Panc1 (cell line): ENCODE measurements around the gene USP53. TPM values are rescaled to one million over a fixed set of nuclear protein-coding genes. Genes with fewer than 3 reads are reported as not detected.

Experiments used
- ATAC-seq: fragments of 200-7000 bp; cut with Tn5 transposase; 2 replicates; pipeline ENCODE4 v1.9.1; 2020; ENCODE audit warnings: mild to moderate bottlenecking, moderate library complexity
- BruUV-seq: library from RNA; stranded (reverse); fragments of 400-500 nt; replicated peaks from 2 replicates; lab custom pipeline; 2021; lab: Mats Ljungman, UMichigan
- CTCF ChIA-PET: fragments of 300-600 bp; sonication (Branson Sonifier 250); formaldehyde crosslinking; loops from one replicate; lab custom pipeline; 2022; ENCODE audit warnings: antibody characterized with exemption; lab: Charles Lee
- POLR2A ChIA-PET: fragments of 300-600 bp; sonication (Branson Sonifier 250); formaldehyde crosslinking; loops from one replicate; lab custom pipeline; 2022; ENCODE audit warnings: antibody characterized with exemption; lab: Charles Lee
- DNase-seq: peaks from one replicate; pipeline ENCODE4 v3.0.0-alpha.2; 2010; ENCODE audit warnings: low read depth, low spot score
- H3K27ac ChIP-seq: 2 replicates; pipeline ENCODE4 v1.5.1; 2011; ENCODE audit warnings: mild to moderate bottlenecking, low read length, inconsistent platforms
- H3K27me3 ChIP-seq: fragments of 200-500 bp; sonication (Bioruptor generic); 2 replicates; pipeline ENCODE4 v1.6.0; 2014; ENCODE audit warnings: low read length, inconsistent platforms; ENCODE audit not compliant: control insufficient read depth, insufficient read depth
- H3K36me3 ChIP-seq: fragments of 200-500 bp; sonication (Bioruptor generic); 2 replicates; pipeline ENCODE4 v1.5.1; 2014; ENCODE audit warnings: inconsistent platforms, mild to moderate bottlenecking, low read length, moderate library complexity; ENCODE audit not compliant: control insufficient read depth, insufficient read depth
- H3K4me1 ChIP-seq: 2 replicates; pipeline ENCODE4 v1.5.1; 2011; ENCODE audit warnings: inconsistent platforms, mild to moderate bottlenecking, low read length, moderate library complexity; ENCODE audit not compliant: control insufficient read depth, insufficient read depth
- H3K4me3 ChIP-seq, 2 experiments: 2 replicates each; pipeline ENCODE4 v1.5.1; 2011 to 2012; ENCODE audit warnings: low read depth in 2 of 2, low read length in 2 of 2, mild to moderate bottlenecking in 2 of 2, inconsistent platforms in 1 of 2, moderate library complexity in 1 of 2
- H3K9me3 ChIP-seq: fragments of 200-500 bp; sonication (Bioruptor generic); 2 replicates; pipeline ENCODE4 v1.5.1; 2014; ENCODE audit warnings: low read depth, mild to moderate bottlenecking, inconsistent platforms, low read length, moderate library complexity; ENCODE audit not compliant: control insufficient read depth, insufficient read depth
- CTCF ChIP-seq: fragments of 450-650 bp; IDR thresholded peaks from 2 replicates; pipeline ENCODE4 v1.5.1; 2017; ENCODE audit warnings: mild to moderate bottlenecking
- POLR2AphosphoS5 ChIP-seq: IDR thresholded peaks from 2 replicates; pipeline ENCODE4 v1.6.1; 2012; ENCODE audit warnings: mild to moderate bottlenecking, low read depth, low read length, moderate library complexity
- SIN3A ChIP-seq: IDR thresholded peaks from 2 replicates; pipeline ENCODE4 v1.6.1; 2012; ENCODE audit warnings: low read depth, mild to moderate bottlenecking, low read length, moderate library complexity, borderline replicate concordance; ENCODE audit not compliant: insufficient read depth
- TCF7L2 ChIP-seq: IDR thresholded peaks from 2 replicates; pipeline ENCODE4 v1.6.1; 2011; ENCODE audit warnings: mild to moderate bottlenecking, low read depth, low read length, inconsistent platforms
- in situ Hi-C: cut with HindIII; loops from 2 replicates; pipeline ENCODE4 v1.10.0; 2016; ENCODE audit warnings: low sequenced_read_pairs, low pct_unique_long_range_greater_than_20kb
- intact Hi-C: fragments of 100-400 bp; cut with micrococcal nuclease; formaldehyde crosslinking; loops from one replicate; pipeline ENCODE4 v1.10.0; 2022; ENCODE audit not compliant: unreplicated experiment
- total RNA-seq: library from RNA; stranded (reverse); gene quantifications from one replicate; pipeline ENCODE4 v1.2.1, GENCODE V29; 2021; ENCODE audit not compliant: unreplicated experiment
- TF ChIP-seq, protein P1 (sequence below), 2 experiments: IDR thresholded peaks; 2 replicates each; pipeline ENCODE4 v1.6.1; 2011 to 2012; ENCODE audit warnings: low read depth in 2 of 2, control low read depth in 1 of 2, low read length in 1 of 2, mild to moderate bottlenecking in 1 of 2, moderate library complexity in 1 of 2; ENCODE audit not compliant: insufficient read depth in 1 of 2

Gene USP53
- total RNA-seq, 1 experiment from 2014 or later, result 5.3 TPM

GRCh38 chr4:119240128-119240527, 27.6 kb downstream of the USP53 start:
- Histone ChIP-seq H3K9me3 (no peaks in the 10 kb centered on the region), H3K4me1 (no peaks in the 10 kb centered on the region), H3K27ac (no peak overlapping the region), H3K27me3 (no peaks in the 10 kb centered on the region), H3K4me3 (no peak overlapping the region), H3K36me3 (no peaks in the 10 kb centered on the region)
- BruUV-seq, result no TSS peak
- ATAC-seq, result no peak
- intact Hi-C loops, result no loop called here
- in situ Hi-C loops, result no loop called here
- no peak for DNase-seq
- TF ChIP-seq CTCF (no peak), POLR2AphosphoS5 (no peak), SIN3A (no peak), TCF7L2 (no peak)
- TF ChIP-seq, protein P1, sequence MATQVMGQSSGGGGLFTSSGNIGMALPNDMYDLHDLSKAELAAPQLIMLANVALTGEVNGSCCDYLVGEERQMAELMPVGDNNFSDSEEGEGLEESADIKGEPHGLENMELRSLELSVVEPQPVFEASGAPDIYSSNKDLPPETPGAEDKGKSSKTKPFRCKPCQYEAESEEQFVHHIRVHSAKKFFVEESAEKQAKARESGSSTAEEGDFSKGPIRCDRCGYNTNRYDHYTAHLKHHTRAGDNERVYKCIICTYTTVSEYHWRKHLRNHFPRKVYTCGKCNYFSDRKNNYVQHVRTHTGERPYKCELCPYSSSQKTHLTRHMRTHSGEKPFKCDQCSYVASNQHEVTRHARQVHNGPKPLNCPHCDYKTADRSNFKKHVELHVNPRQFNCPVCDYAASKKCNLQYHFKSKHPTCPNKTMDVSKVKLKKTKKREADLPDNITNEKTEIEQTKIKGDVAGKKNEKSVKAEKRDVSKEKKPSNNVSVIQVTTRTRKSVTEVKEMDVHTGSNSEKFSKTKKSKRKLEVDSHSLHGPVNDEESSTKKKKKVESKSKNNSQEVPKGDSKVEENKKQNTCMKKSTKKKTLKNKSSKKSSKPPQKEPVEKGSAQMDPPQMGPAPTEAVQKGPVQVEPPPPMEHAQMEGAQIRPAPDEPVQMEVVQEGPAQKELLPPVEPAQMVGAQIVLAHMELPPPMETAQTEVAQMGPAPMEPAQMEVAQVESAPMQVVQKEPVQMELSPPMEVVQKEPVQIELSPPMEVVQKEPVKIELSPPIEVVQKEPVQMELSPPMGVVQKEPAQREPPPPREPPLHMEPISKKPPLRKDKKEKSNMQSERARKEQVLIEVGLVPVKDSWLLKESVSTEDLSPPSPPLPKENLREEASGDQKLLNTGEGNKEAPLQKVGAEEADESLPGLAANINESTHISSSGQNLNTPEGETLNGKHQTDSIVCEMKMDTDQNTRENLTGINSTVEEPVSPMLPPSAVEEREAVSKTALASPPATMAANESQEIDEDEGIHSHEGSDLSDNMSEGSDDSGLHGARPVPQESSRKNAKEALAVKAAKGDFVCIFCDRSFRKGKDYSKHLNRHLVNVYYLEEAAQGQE (IDR thresholded peaks at IDR 0.05; ENCODE audit: insufficient read depth in 1 of 2, low read depth in 2 of 2, low read length in 1 of 2), result no peak
- POLR2A ChIA-PET, result interaction anchor here (0.7 kb wide), 1 partner anchor 77 kb away, joined by 5 read pairs; no protein-coding TSS in a partner anchor
- CTCF ChIA-PET, result no interaction called here

DNA sequence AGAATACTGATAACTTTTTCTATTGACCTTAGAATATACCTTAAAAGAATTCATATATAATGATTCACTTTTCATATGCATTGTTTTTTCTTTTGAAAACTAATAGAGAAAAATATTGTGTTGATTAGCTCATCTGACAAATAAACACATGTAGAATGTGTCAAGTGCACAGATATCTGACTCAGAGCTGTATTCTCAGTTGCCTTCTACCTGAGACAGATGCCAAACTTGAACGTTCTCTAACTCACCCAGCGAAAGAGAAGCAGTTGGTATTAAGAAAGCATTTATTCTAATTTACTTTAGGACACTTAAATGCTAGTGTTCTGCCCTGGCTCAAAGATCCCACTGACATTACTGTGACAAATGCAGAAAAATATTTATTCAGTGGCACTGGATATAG, 28.1 kb downstream of the USP53 start:
- no peaks in the 10 kb centered on the region for H3K9me3 ChIP-seq
- H3K4me1 ChIP-seq, result no peaks in the 10 kb centered on the region
- intact Hi-C loops, result no loop called here
- DNase-seq (no peak), ATAC-seq (no peak)
- POLR2A ChIA-PET, result no interaction called here
- H3K4me3 ChIP-seq, result no peak overlapping the region
- no peaks in the 10 kb centered on the region for H3K36me3 ChIP-seq
- BruUV-seq, result no TSS peak
- CTCF ChIA-PET, result no interaction called here
- TF ChIP-seq CTCF, result no peak
- TF ChIP-seq SIN3A, result no peak
- TF ChIP-seq, protein P1 (IDR thresholded peaks at IDR 0.05; ENCODE audit: insufficient read depth in 1 of 2, low read depth in 2 of 2, low read length in 1 of 2), result no peak
- TF ChIP-seq POLR2AphosphoS5, result no peak
- TF ChIP-seq TCF7L2, result no peak
- no peaks in the 10 kb centered on the region for H3K27me3 ChIP-seq
- H3K27ac ChIP-seq, result no peak overlapping the region
- in situ Hi-C loops, result no loop called here
